B cell (primary cell): ENCODE data around the gene ZPBP2. TPM values are rescaled to one million over a fixed set of nuclear protein-coding genes. Genes with fewer than 3 reads are reported as not detected.

ENCODE experiments used
- ATAC-seq: fragments of 200-7000 bp; cut with Tn5 transposase; one replicate; pipeline ENCODE4 v1.10.0; 2021; ENCODE audit warnings: low read depth, mild to moderate bottlenecking, moderate number of reproducible peaks, moderate library complexity
- CTCF ChIA-PET: fragments of 350-600 bp; sonication (Branson Sonifier 250); formaldehyde crosslinking; loops from one replicate; lab custom pipeline; 2021; ENCODE audit warnings: antibody characterized with exemption, inconsistent platforms; lab: Charles Lee
- POLR2A ChIA-PET: fragments of 350-600 bp; sonication (Branson Sonifier 250); formaldehyde crosslinking; loops from one replicate; lab custom pipeline; 2021; ENCODE audit warnings: antibody characterized with exemption; lab: Charles Lee
- DNase-seq: peaks from one replicate; pipeline ENCODE4 v3.0.0; 2013
- H2AFZ ChIP-seq: 2 replicates; pipeline ENCODE4 v1.6.1; 2012; ENCODE audit warnings: mild to moderate bottlenecking, low read depth, low read length; ENCODE audit not compliant: insufficient read depth, poor library complexity, severe bottlenecking
- H3K27ac ChIP-seq, 2 donors: 1 replicate in 1 of 2; 2 replicates in 1 of 2; pipeline ENCODE4 v1.5.1; 2012 to 2013; ENCODE audit warnings: low read length in 2 of 2, mild to moderate bottlenecking in 2 of 2, moderate library complexity in 1 of 2
- H3K27me3 ChIP-seq, 4 experiments: fragments of 200-600 bp in 1 of 4; sonication (generic) in 1 of 4; replicated peaks in 1 of 4; 1 replicate in 2 of 4; 2 replicates in 2 of 4; pipeline versions ENCODE4 v1.6.1 to v1.7.0; 2013 to 2016; ENCODE audit warnings: low read length in 3 of 4, mild to moderate bottlenecking in 2 of 4, mixed read lengths in 1 of 4, moderate library complexity in 1 of 4; ENCODE audit not compliant: insufficient read depth in 4 of 4, control insufficient read depth in 3 of 4; ENCODE audit errors: control extremely low read depth in 1 of 4
- H3K36me3 ChIP-seq, 2 experiments: replicated peaks in 1 of 2; 1 replicate in 1 of 2; 2 replicates in 1 of 2; pipeline versions ENCODE4 v1.6.1 to v1.7.1; 2013; ENCODE audit warnings: low read length in 1 of 2; ENCODE audit not compliant: insufficient read depth in 2 of 2, control insufficient read depth in 1 of 2; ENCODE audit errors: control extremely low read depth in 1 of 2, extremely low read depth in 1 of 2
- H3K4me1 ChIP-seq, 2 donors: fragments of 200-600 bp in 1 of 2; sonication (generic) in 1 of 2; 1 replicate in 1 of 2; 2 replicates in 1 of 2; pipeline versions ENCODE4 v1.5.1 to v1.6.1; 2013 to 2017; ENCODE audit warnings: low read length in 2 of 2; ENCODE audit not compliant: control insufficient read depth in 2 of 2, insufficient read depth in 2 of 2
- H3K4me2 ChIP-seq: replicated peaks from 2 replicates; pipeline ENCODE3; 2012; ENCODE audit warnings: mild to moderate bottlenecking, low read depth, low read length; ENCODE audit not compliant: poor library complexity, severe bottlenecking
- H3K4me3 ChIP-seq, 5 experiments: fragments of 200-600 bp in 1 of 5; sonication (generic) in 1 of 5; 1 replicate in 3 of 5; 2 replicates in 2 of 5; pipeline versions ENCODE4 v1.5.1 to v1.7.0; 2011 to 2016; ENCODE audit warnings: low read length in 4 of 5, mild to moderate bottlenecking in 4 of 5, low read depth in 2 of 5, control low read depth in 1 of 5, moderate library complexity in 1 of 5; ENCODE audit not compliant: insufficient read depth in 1 of 5; ENCODE audit errors: control extremely low read depth in 1 of 5, extremely low read depth in 1 of 5
- H3K79me2 ChIP-seq: fragments of 200-600 bp; sonication (generic); one replicate; pipeline ENCODE4 v1.6.0; 2016; ENCODE audit warnings: low read length; ENCODE audit not compliant: control insufficient read depth, insufficient read depth
- H3K9ac ChIP-seq: fragments of 200-600 bp; sonication (generic); 2 replicates; pipeline ENCODE4 v1.6.1; 2017; ENCODE audit warnings: mild to moderate bottlenecking, low read length, moderate library complexity
- H3K9me3 ChIP-seq, 3 donors: one replicate each; pipeline versions ENCODE4 v1.6.1 to v1.7.1; 2013; ENCODE audit warnings: low read length in 2 of 3; ENCODE audit not compliant: control insufficient read depth in 2 of 3, insufficient read depth in 1 of 3; ENCODE audit errors: control extremely low read depth in 1 of 3
- H4K20me1 ChIP-seq: 2 replicates; pipeline ENCODE4 v1.6.0; 2012; ENCODE audit warnings: mild to moderate bottlenecking, low read length; ENCODE audit not compliant: insufficient read depth, control insufficient read depth, poor library complexity, severe bottlenecking
- H3K27ac Mint-ChIP-seq: one replicate; pipeline ENCODE4 v1.8.0; 2021; ENCODE audit warnings: mixed read lengths
- H3K27me3 Mint-ChIP-seq: one replicate; pipeline ENCODE4 v1.8.0; 2021; ENCODE audit warnings: mixed read lengths
- H3K4me1 Mint-ChIP-seq: one replicate; pipeline ENCODE4 v1.8.0; 2021; ENCODE audit warnings: mixed read lengths
- H3K4me3 Mint-ChIP-seq: one replicate; pipeline ENCODE4 v1.8.0; 2021; ENCODE audit warnings: mixed read lengths
- H3K9me3 Mint-ChIP-seq: one replicate; pipeline ENCODE4 v1.8.0; 2022; ENCODE audit warnings: mixed read lengths; ENCODE audit not compliant: insufficient read depth
- CTCF ChIP-seq: fragments of 200-600 bp; IDR thresholded peaks from one replicate; pipeline ENCODE4 v1.8.0; 2022; ENCODE audit warnings: antibody characterized with exemption, mild to moderate bottlenecking
- EZH2 ChIP-seq: IDR thresholded peaks from 2 replicates; pipeline ENCODE4 v1.6.1; 2012; ENCODE audit warnings: borderline replicate concordance, low read depth, mild to moderate bottlenecking, moderate library complexity, low read length; ENCODE audit not compliant: insufficient read depth, poor library complexity, severe bottlenecking
- WGBS: methylation state at CpG from one replicate; pipeline ENCODE4 v1.1.5; 2013; ENCODE audit warnings: missing lambda C conversion rate; ENCODE audit not compliant: insufficient coverage; 5-methylcytosine and 5-hydroxymethylcytosine counted together
- intact Hi-C: fragments of 100-400 bp; cut with micrococcal nuclease; formaldehyde crosslinking; loops from one replicate; pipeline ENCODE4 v1.10.0; 2022
- polyA plus RNA-seq: library from polyadenylated mRNA; depleted of rRNA; stranded (reverse); fragments of >200 nt; gene quantifications from 2 replicates; pipeline ENCODE4 v1.2.3, GENCODE V29; 2012
- total RNA-seq, 2 donors: library from RNA; stranded (reverse); fragments of 120-200 nt in 1 of 2; gene quantifications; 1 replicate in 1 of 2; 2 replicates in 1 of 2; pipeline versions ENCODE4 v1.2.3 to v1.2.4, GENCODE V29; 2013 to 2022

Gene ZPBP2
- total and polyA plus RNA-seq, 2 donors (not counting 1 experiment from before 2014, with no cell fraction given) = 1.6 to 1.7 TPM

GRCh38 chr17:39823407-39824054, 44.5 kb upstream of the ZPBP2 start:
- peak overlapping the region in 1 of 2 donors; percentile 85 for H3K27ac ChIP-seq
- H3K27me3 Mint-ChIP-seq = no peaks in the 10 kb centered on the region
- H3K9ac ChIP-seq = no peak overlapping the region
- 100% methylated on average over 5 of the region's 5 CpGs for WGBS
- TF ChIP-seq EZH2 (no peak), CTCF (no peak)
- no peaks in the 10 kb centered on the region for H3K27me3 ChIP-seq
- peaks cover 7% of the 10 kb centered on the region for H3K9me3 Mint-ChIP-seq
- intact Hi-C loops = loop anchor here (5.0 kb wide), 1 partner anchor 39 kb away; the partner anchor contains the start of gene IKZF3
- ChIA-PET CTCF (no interaction called here), POLR2A (interaction anchor here (2.3 kb wide), 1 partner anchor 68 kb away, joined by 10 read pairs; no protein-coding TSS in a partner anchor)
- H3K79me2 ChIP-seq = peaks cover 100% of the 10 kb centered on the region
- H3K4me3 Mint-ChIP-seq = peak overlapping the region; percentile 62
- peaks cover 6 to 28% (median 24%) of the 10 kb centered on the region in 3 donors for H3K9me3 ChIP-seq
- peaks cover 52% of the 10 kb centered on the region for H3K4me1 Mint-ChIP-seq
- H4K20me1 ChIP-seq = peaks cover 20% of the 10 kb centered on the region
- ATAC-seq (no peak), DNase-seq (peak; percentile 34)
- peaks cover 32 to 96% of the 10 kb centered on the region in 2 experiments for H3K36me3 ChIP-seq
- H3K4me2 ChIP-seq = no peak overlapping the region
- no peak overlapping the region for H2AFZ ChIP-seq
- H3K27ac Mint-ChIP-seq = peak overlapping the region; percentile 83
- no peak overlapping the region for H3K4me3 ChIP-seq
- H3K4me1 ChIP-seq = peaks cover 45 to 49% of the 10 kb centered on the region in 2 donors

GRCh38 chr17:39826334-39826733, 41.7 kb upstream of the ZPBP2 start:
- peaks cover 7% of the 10 kb centered on the region for H3K9me3 Mint-ChIP-seq
- no peak for DNase-seq
- H3K27me3 Mint-ChIP-seq = no peaks in the 10 kb centered on the region
- peaks cover 28% of the 10 kb centered on the region for H4K20me1 ChIP-seq
- peak overlapping the region in 1 of 2 donors; percentile 34 for H3K27ac ChIP-seq
- peaks cover 6 to 28% (median 24%) of the 10 kb centered on the region in 3 donors for H3K9me3 ChIP-seq
- no peak overlapping the region for H3K4me3 Mint-ChIP-seq
- H3K4me1 ChIP-seq = peaks cover 17 to 23% of the 10 kb centered on the region in 2 donors
- peaks cover 34 to 94% of the 10 kb centered on the region in 2 experiments for H3K36me3 ChIP-seq
- peaks cover 27% of the 10 kb centered on the region for H3K4me1 Mint-ChIP-seq
- peaks cover 99% of the 10 kb centered on the region for H3K79me2 ChIP-seq
- peak overlapping the region; percentile 74 for H3K27ac Mint-ChIP-seq
- H3K9ac ChIP-seq = no peak overlapping the region
- no peaks in the 10 kb centered on the region for H3K27me3 ChIP-seq
- POLR2A ChIA-PET = no interaction called here
- no peak overlapping the region for H2AFZ ChIP-seq
- TF ChIP-seq EZH2 (no peak), CTCF (no peak)
- intact Hi-C loops = no loop called here
- 100% methylated on average over 2 of the region's 2 CpGs for WGBS
- no peak for ATAC-seq
- CTCF ChIA-PET = interaction anchor here (0.6 to 1.0 kb wide), 3 partner anchors 13 to 650 kb away, joined by 3 read pairs; no protein-coding TSS in a partner anchor
- H3K4me3 ChIP-seq = no peak overlapping the region
- no peak overlapping the region for H3K4me2 ChIP-seq
